RWPE1 (cell line): ENCODE measurements around the gene RIOK1.

Experiments
- CTCF ChIA-PET: fragments of 350-600 bp; sonication (Branson Sonifier 250); formaldehyde crosslinking; extraction: SDS; loops from one replicate; lab custom pipeline; 2021; lab: Yijun Ruan, JAX
- POLR2A ChIA-PET: fragments of 400-600 bp; formaldehyde crosslinking; extraction: SDS; loops from one replicate; lab custom pipeline; 2020; ENCODE audit warnings: antibody characterized with exemption; ENCODE audit not compliant: low non-redundant PET; lab: Yijun Ruan, JAX
- DNase-seq: peaks from one replicate; pipeline ENCODE4 v3.0.0; 2012; ENCODE audit warnings: low spot score
- H3K27ac ChIP-seq: fragments of 450-650 bp; 2 replicates; pipeline ENCODE4 v1.5.1; 2017
- TF ChIP-seq, protein P1 (sequence below): fragments of 450-650 bp; conservative IDR thresholded peaks from 2 replicates; pipeline ENCODE4 v1.5.1; 2017; ENCODE audit warnings: low read depth, mild to moderate bottlenecking

RIOK1 gene

DNA sequence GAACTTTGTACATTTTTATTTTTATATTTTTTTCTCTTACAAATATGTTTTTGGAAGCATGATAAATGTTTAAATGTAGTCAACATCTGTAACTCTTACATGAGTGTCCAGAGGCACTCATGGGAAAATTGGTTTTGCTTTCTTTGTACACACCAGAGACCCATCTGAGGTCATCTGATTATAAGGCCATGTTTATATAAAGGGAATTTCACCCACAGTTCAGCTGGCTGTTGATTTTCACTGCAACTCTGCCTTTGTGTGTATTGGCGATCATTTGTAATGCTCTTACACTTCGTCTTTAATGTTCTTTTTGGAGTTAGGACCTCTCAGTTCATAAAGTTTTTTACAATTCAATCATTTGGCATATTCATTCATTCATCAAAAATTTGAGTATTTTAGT is 28.1 kb downstream of the RIOK1 start:
- POLR2A ChIA-PET: no interaction called here
- CTCF ChIA-PET: interaction anchor here (1.0 kb wide), 1 partner anchor 10 kb away, joined by 3 read pairs; no protein-coding TSS in a partner anchor
- DNase-seq: no peak
- H3K27ac ChIP-seq: no peak overlapping the region
- TF ChIP-seq, protein P1, sequence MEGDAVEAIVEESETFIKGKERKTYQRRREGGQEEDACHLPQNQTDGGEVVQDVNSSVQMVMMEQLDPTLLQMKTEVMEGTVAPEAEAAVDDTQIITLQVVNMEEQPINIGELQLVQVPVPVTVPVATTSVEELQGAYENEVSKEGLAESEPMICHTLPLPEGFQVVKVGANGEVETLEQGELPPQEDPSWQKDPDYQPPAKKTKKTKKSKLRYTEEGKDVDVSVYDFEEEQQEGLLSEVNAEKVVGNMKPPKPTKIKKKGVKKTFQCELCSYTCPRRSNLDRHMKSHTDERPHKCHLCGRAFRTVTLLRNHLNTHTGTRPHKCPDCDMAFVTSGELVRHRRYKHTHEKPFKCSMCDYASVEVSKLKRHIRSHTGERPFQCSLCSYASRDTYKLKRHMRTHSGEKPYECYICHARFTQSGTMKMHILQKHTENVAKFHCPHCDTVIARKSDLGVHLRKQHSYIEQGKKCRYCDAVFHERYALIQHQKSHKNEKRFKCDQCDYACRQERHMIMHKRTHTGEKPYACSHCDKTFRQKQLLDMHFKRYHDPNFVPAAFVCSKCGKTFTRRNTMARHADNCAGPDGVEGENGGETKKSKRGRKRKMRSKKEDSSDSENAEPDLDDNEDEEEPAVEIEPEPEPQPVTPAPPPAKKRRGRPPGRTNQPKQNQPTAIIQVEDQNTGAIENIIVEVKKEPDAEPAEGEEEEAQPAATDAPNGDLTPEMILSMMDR: no peak

DNA sequence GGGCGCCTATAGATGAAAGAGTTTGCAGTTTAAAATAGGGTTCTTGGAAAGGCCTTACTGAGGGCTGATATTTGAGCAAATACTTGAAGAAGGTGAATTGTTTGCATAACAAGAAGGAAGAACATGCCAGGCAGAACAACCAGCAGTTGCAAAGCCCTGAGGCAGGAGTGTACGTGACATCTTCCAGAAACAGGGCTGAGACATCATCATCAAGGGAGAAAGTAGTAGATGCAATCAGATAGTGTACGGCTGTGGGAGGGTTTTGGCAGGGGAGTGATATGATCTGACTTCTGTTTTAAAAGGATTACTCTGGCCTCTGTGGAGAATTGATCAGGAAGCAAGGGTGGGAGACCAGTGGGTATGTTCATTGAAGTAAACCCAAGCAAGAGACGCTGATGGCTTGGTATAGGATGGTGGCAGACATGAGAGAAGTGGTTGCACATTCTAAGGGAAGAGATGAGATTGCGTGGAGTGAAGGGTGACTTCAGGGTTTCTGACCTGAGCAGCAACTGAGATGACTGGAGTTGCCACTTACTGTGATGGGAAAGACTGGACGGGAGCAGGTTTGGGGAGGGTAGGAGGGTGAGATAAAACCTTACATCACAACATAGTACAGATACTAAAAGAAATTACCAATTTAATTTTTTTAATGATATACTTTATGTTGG is 28.8 kb downstream of the RIOK1 start:
- TF ChIP-seq, protein P1: no peak
- DNase-seq: no peak
- ChIA-PET POLR2A (no interaction called here), CTCF (interaction anchor here (0.6 kb wide), 1 partner anchor 163 kb away, joined by 3 read pairs; no protein-coding TSS in a partner anchor)
- H3K27ac ChIP-seq: no peak overlapping the region

DNA sequence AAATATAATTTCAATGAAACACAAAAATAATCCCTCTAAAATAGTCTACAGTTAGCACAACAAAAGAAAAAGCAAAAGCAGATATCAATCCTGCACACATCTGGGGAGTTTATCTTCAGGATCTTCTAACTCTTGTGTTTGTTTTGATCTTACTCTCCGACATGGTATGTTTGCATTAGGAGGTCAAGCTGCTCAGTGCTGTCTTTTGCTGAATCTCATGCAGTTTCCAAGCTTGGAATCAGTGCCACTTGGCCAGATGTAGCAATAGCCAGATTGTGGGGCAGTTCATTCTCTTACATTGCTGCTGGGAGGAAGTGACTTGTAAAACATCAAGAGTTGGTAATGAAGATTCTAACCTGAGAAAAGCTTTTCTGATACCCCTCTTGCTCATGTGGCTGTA is 29.5 kb downstream of the RIOK1 start:
- TF ChIP-seq, protein P1: no peak
- POLR2A ChIA-PET: no interaction called here
- no peak for DNase-seq
- H3K27ac ChIP-seq: no peak overlapping the region
- CTCF ChIA-PET: interaction anchor here (0.6 to 0.7 kb wide), 2 partner anchors 122 to 162 kb away, joined by 3 read pairs; partner anchors contain the start of gene DSP

DNA sequence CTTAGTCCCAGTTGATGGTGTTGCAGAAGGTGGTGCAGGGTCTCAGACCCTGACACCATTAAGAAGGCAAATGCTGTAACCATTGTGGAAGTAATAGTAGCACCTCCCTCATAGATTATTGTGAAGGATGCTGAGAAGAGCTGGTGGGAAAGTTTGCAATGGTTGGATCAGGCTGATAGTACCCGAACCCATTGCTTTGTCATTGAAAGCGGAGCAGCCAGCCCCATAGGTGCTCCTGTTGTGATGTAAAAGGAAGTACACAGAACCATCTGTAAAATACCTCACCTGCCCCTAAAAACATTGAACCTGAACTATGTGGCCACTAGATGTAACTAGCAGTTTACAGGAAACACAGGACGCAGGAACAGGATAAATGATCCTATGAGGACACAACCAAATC is 31.5 kb downstream of the RIOK1 start:
- ChIA-PET CTCF (no interaction called here), POLR2A (no interaction called here)
- TF ChIP-seq, protein P1: no peak
- DNase-seq: no peak
- H3K27ac ChIP-seq: no peak overlapping the region

DNA sequence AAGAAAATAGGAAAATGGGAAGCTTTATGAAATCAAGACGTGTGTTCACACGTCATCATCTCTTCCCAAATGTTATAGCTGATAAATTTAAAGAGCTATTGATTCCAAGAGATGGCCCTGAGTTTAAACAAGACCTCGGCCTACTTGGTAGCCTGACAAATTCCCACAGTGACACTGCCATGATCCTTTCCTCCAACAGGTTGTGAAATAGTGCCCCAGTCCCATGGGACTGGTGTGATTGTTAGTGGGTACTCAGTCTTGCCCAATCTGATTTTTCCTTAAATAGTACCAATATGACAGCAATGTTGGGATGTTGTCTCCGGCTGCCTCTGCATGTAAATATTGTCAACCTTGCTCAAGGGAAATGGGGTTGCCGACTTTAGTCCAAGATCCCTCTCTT is 34.5 kb downstream of the RIOK1 start:
- ChIA-PET CTCF (interaction anchor here (0.7 to 1.2 kb wide), 2 partner anchors 14 to 127 kb away, joined by 4 to 5 read pairs; no protein-coding TSS in a partner anchor), POLR2A (no interaction called here)
- DNase-seq: no peak
- TF ChIP-seq, protein P1: no peak
- H3K27ac ChIP-seq: no peak overlapping the region

DNA sequence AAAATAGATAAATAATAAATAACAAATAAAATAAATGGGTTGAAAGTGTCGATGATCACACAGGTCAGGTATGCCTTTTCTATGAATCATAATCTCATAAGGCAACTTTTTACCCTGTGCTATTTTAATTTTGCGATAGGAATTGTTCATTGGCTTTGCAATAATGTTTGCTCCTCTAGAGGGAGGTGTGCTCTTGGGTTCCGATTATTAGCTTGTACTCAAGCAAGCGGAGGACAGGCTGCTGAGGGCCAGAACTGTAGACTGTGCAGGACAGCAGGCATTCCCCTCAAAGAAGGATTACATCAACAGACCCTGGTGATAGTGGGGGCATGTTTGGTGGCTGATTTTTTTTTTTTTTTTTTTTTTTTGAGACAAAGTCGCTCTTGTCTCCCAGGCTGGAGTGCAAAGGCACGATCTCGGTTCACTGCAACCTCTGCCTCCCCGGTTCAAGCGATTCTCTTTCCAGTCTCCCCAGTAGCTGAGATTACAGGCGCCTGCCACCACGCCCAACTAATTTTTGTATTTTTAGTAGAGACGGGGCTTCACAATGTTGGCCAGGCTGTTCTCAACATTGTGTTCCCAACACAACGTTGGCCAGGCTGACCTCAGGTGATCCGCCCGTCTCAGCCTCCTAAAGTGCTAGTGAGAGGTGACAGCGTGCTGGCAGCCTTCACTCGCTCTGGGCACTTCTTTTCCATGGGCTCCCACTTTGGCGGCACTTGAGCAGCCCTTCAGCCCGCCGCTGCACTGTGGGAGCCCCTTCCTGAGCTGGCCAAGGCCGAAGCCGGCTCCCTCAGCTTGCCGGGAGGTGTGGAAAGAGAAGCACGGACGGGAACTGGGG is 35.6 kb downstream of the RIOK1 start:
- H3K27ac ChIP-seq: peak overlapping the region; percentile 68
- peak; percentile 85 for DNase-seq
- POLR2A ChIA-PET: no interaction called here
- CTCF ChIA-PET: interaction anchor here (0.7 to 1.5 kb wide), 7 partner anchors 9 to 142 kb away, joined by 3 to 8 read pairs (median 4); partner anchors contain the start of gene DSP
- TF ChIP-seq, protein P1: peak; percentile 70
